T1000 (cell line): Measurements from ENCODE around the gene TRAF6.
A peak's percentile ranks its signal among the peaks of the same experiment; 100 is the strongest.
"Not testable (repeated sequence)": the region's sequence is repeated elsewhere in the genome, so short reads cannot be mapped to it uniquely, and the experiment has no call there.

Experiments used
- DNase-seq: peaks from one replicate; lab custom pipeline; 2025; ENCODE audit warnings: mixed read lengths; lab: John Stamatoyannopoulos, UW

TRAF6 gene

GRCh38 chr11:36509694-36510593, at the start of gene TRAF6:
TRAF6 (minus strand) TSS chr11:36510272; CDS start chr11:36501515, 8,757 bp downstream.
- DNase-seq = peak; percentile 78

- no peak for DNase-seq
Observed at GRCh38 chr11:36558571-36559413, 48.7 kb upstream of the TRAF6 start.

- DNase-seq = no peak
Observed at GRCh38 chr11:36557991-36558390, 47.9 kb upstream of the TRAF6 start.

DNA sequence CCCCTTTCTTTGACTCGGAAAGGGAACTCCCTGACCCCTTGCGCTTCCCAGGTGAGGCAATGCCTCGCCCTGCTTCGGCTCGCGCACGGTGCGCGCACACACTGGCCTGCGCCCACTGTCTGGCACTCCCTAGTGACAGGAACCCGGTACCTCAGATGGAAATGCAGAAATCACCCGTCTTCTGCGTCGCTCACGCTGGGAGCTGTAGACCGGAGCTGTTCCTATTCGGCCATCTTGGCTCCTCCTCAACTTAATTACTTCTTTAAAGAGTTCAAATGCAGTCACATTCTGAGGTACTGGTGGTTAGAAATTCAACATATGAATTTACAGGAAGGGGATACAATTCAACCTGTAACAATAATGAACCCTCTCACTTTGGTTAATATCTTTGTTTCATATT, 47.3 kb upstream of the TRAF6 start:
- not testable (repeated sequence) for DNase-seq

DNA sequence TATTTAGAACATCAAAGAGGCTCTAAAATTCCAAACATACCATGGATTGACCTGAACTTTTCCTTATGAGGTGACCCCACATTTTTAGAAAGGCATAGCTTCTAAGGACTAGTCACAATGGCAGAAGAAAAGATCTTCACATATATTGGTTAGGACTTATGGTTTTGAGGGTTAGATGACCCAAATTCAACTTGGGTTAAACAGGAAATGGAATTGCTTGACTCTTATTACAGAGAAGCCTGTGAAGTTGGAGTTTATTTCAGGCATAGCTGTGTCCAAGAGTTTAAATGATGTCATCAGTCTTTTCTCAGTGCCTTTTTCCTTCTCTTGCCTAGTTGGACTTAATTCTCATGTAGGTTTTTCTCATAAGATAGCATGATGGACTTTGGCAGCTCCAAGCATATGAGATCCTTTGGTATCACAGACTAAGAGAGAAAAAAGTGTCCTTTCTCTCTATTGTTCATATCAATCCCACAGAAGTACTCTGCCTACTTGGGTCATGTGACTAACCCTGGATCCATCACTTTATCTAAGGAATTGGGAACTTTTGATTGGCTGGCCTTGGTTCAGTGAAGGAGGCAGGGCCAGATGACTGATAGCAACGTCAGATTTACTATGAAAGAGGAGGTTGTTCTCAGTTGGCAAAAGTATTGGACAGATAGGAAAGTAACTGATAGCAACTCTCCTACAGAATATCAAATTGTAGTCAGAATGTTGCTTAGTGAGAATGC, 40.5 kb upstream of the TRAF6 start:
- no peak for DNase-seq

DNA sequence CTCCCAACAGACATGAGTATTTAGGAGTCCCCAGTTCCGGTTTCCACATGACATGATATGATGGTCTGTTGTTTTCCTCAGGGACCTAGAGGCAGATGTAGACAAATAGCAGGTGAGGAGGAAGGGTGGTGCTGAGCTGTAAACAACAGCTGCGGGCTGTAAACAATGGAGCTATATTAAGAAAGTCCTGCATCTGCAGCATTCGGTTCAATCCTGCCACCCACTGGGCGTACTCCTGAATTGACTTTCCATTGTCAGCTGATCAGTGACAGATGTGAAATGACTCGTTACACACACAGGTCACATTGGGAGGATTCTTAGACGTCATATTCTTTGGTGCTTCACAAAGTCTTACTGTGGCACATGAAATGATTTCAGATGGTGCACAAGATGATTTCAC, 30.9 kb upstream of the TRAF6 start:
- DNase-seq = no peak

DNA sequence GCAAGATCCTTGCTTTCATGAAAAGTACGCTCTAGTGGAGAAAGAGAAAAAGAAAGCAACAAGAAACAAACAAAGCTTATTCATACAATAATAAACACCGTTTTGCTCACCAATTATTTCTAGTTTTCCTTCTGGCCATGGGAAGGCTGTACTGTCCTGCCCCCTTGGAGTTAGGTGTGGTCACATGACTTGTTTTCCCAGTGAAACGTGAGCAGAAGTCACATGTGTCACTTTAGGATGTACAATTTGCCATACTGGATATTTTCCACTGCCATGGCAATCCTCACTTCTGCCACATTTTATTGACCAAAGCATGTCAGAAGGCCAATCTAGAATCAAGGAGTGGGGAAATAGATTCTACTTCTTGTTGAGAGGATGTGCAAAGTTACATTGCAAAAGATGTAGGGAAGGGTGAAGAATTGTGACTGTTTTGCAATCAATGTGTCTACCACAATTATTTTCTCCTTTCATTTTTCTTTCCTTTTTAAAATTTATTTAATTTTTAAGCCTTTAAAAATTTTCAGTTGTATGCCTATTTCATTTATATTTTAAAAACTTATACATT, 24.3 kb upstream of the TRAF6 start:
- DNase-seq = no peak

GRCh38 chr11:36532941-36533601, 23.0 kb upstream of the TRAF6 start:
- no peak for DNase-seq

DNA sequence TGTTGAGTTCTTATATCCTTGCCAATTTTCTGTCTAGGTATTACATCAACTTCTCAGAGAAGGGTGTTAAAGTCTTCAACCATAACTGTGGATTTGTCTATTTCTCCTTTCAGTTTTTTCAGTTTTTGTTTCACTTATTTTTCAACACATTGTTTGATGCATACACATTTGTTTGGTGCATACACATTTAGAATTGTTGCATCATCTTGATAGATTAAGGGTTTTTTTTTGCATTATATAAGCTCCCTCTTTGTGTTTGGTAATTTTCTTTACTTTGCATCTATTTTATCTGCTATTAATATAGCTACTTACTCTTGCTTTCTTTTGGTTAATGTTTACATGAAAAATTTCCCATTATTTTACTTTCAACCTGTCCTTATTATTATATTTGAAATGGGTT, 20.8 kb upstream of the TRAF6 start:
- DNase-seq = no peak

- no peak for DNase-seq
Observed at GRCh38 chr11:36513965-36514364, 3.9 kb upstream of the TRAF6 start.

GRCh38 chr11:36512016-36512415, 1.9 kb upstream of the TRAF6 start:
- no peak for DNase-seq

- not testable (repeated sequence) for DNase-seq
Observed at GRCh38 chr11:36511062-36511461, 990 bp upstream of the TRAF6 start.

- DNase-seq = no peak
Observed at GRCh38 chr11:36510594-36510942, 496 bp upstream of the TRAF6 start.

DNA sequence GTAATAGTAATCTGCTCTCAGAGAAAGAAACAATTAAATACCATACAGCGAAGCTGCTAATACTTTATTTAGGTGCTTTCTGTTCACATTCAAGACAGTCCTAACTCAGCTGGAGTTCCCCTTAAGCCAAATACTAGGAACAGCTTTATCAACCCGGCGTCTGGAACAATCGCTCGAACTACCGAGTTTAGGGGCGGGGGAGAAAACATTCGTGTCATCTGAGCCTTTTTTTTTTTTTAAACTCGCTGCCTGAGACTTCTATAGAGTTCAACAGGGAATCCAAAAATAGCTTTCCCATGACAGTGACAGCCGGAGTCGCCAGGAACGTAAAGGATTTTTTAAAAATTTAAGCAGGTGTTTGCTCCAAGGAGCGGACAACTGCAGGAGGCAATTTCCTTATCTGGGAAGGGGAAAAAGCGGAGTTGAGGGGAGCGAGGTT, 852 bp downstream of the TRAF6 start:
- DNase-seq = no peak

- no peak for DNase-seq
Observed at GRCh38 chr11:36508743-36509142, 1.3 kb downstream of the TRAF6 start.

GRCh38 chr11:36507824-36508489, 2.1 kb downstream of the TRAF6 start:
- DNase-seq = no peak

GRCh38 chr11:36501236-36501635, 8.8 kb downstream of the TRAF6 start:
- no peak for DNase-seq

DNA sequence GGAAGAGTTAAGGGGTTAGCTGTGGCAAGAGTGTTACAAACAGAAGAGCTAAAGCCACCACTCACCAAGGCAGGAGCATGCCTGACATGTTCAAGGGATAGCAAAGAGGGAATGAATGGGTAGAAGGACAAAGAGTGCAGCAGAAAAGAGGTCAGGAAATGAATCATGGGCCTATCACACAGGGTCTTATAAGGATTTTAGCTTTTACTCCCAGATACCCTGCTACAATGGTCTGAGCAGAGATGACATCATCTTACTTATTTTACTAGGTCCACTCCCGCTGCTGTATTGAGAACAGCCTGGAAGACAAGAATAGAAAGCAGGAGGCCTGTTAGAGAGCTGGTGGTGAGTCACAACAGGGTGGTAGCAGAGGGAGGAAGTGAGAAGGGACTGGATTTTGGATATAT, 9.8 kb downstream of the TRAF6 start:
- peak; percentile 40 for DNase-seq

GRCh38 chr11:36499315-36499714, 10.8 kb downstream of the TRAF6 start:
- no peak for DNase-seq

DNA sequence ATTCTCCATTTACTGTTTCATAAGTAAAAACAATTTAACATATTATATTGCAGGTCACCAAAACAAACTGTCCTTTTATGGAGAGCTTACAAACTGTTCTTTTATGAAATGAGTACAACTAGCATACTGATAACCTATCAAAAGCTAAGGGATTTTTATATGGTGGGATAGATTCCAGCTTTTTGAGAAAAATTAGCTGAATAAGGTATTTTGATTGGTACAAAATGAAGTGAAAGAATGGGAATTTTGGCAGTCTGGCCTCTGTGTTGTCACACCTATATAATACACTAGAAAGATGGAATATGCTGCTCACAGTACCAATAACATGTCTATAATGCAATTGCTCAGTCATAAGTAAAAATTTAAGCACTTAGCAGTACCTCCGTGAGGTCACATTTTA, 11.4 kb downstream of the TRAF6 start:
- no peak for DNase-seq

DNA sequence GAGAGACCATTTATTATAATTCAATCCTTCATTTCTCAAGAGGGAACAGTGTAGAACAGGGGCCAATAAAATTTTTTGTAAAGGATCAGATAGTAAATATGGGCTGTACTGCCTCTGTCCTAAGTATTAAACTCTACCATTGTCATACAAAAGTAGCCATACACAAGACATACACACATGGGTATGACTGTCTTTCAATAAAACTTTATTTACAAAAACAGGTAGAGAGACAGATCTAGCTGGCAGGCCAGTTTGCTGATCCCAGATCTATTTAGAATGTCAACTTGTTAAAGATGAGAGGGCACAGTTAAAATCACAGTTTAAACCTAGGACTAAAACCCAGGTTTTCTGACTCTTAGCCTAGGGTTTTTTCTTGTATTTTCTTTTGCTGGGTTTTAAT, 16.7 kb downstream of the TRAF6 start:
- DNase-seq = no peak
